H1 (cell line): Measurements from ENCODE around the gene ZC2HC1C. TPM values are rescaled to one million over a fixed set of nuclear protein-coding genes. Genes with fewer than 3 reads are reported as not detected.

Experiments
- CEBPB ChIP-seq: IDR thresholded peaks from 2 replicates; pipeline ENCODE4 v1.6.1; 2012; ENCODE audit warnings: low read depth, low read length
- CTBP2 ChIP-seq: IDR thresholded peaks from 2 replicates; pipeline ENCODE4 v1.7.0; 2011; ENCODE audit warnings: borderline replicate concordance, mild to moderate bottlenecking, moderate library complexity, mixed read lengths, low read length; ENCODE audit not compliant: insufficient read depth, insufficient read length
- polyA plus RNA-seq, 7 experiments: library from polyadenylated mRNA; depleted of rRNA in 3 of 7; stranded (reverse) in 5 of 7; unstranded in 2 of 7; fragments of >200 nt in 5 of 7; fragments of 200-250 nt in 2 of 7; gene quantifications; 1 replicate in 5 of 7; 2 replicates in 1 of 7; 4 replicates in 1 of 7; pipeline versions ENCODE4 v1.2.1 to v1.2.3, GENCODE V29; 2011 to 2013; ENCODE audit warnings: missing spikeins in 2 of 7, mixed read lengths in 2 of 7
- total RNA-seq: library from RNA; stranded (reverse); fragmentation: NEBNext Ultra II Directional; extraction: Animal tissue kit (Norgen Biotek cat#: 25700); gene quantifications from 2 replicates; pipeline ENCODE4 v1.2.1, GENCODE V29; 2021

Gene ZC2HC1C
- total and polyA plus RNA-seq, 2 of the 8 experiments (the other 6 are each of a cell fraction or from before 2014, with no cell fraction given) = 0.57 to 1.2 TPM

DNA sequence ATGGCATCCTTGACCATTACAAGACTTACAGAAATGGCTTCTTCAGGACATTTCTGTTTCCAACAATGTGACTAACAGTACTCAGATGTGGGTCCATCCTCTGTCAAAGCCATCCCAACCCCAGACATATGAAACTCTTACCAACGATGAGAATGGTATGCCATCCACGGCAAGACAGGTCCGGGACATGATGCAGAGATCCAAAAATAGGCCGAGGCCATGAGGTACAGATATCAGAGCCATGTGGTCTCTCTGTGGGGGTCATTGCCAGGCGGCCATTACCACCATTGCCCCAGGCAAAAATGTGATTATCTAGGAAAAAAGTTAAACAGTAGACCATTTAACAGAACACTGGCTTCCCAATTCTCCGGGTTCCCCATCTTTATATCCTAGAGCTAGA lies 27.5 kb downstream of the ZC2HC1C start (continued):
- TF ChIP-seq CTBP2 (no peak), CEBPB (no peak)
